CD4-positive, alpha-beta memory T cell (primary cell): ENCODE results near the gene CHD9. TPM values are rescaled to one million over a fixed set of nuclear protein-coding genes. Genes with fewer than 3 reads are reported as not detected.

Source experiments
- CTCF ChIA-PET: fragments of 350-600 bp; sonication (Branson Sonifier 250); formaldehyde crosslinking; loops from one replicate; lab custom pipeline; 2021; ENCODE audit warnings: inconsistent platforms; ENCODE audit not compliant: partially characterized antibody; lab: Charles Lee
- POLR2A ChIA-PET: fragments of 350-600 bp; sonication (Branson Sonifier 250); formaldehyde crosslinking; loops from one replicate; lab custom pipeline; 2021; ENCODE audit not compliant: partially characterized antibody; lab: Charles Lee
- DNase-seq, 5 donors: peaks; one replicate each; pipeline versions ENCODE4 v3.0.0 to v3.0.0-alpha.2; 2020 to 2022; ENCODE audit warnings: mixed read lengths in 1 of 5
- H3K27ac ChIP-seq: one replicate; pipeline ENCODE4 v1.7.0; 2013; ENCODE audit warnings: low read depth, low read length
- H3K27me3 ChIP-seq: 2 replicates; pipeline ENCODE4 v1.7.0; 2013; ENCODE audit warnings: mild to moderate bottlenecking, low read length, moderate library complexity; ENCODE audit not compliant: insufficient read depth
- H3K36me3 ChIP-seq: 2 replicates; pipeline ENCODE4 v1.7.0; 2013; ENCODE audit warnings: mild to moderate bottlenecking, low read length, moderate library complexity; ENCODE audit not compliant: insufficient read depth
- H3K4me1 ChIP-seq: 2 replicates; pipeline ENCODE4 v1.7.0; 2013; ENCODE audit warnings: mild to moderate bottlenecking, low read length, moderate library complexity; ENCODE audit not compliant: insufficient read depth
- H3K4me3 ChIP-seq, 2 donors: one replicate each; pipeline ENCODE4 v1.7.0; 2013; ENCODE audit warnings: low read length in 2 of 2, mild to moderate bottlenecking in 1 of 2
- H3K9me3 ChIP-seq, 2 donors: one replicate each; pipeline ENCODE4 v1.7.0; 2013; ENCODE audit warnings: low read length in 2 of 2, control low read depth in 1 of 2; ENCODE audit not compliant: control insufficient read depth in 1 of 2
- H3K27ac Mint-ChIP-seq, 7 donors: one replicate each; pipeline ENCODE4 v1.8.0; 2020 to 2021; ENCODE audit warnings: mixed read lengths in 7 of 7, mild to moderate bottlenecking in 6 of 7, inconsistent platforms in 3 of 7, moderate library complexity in 3 of 7
- H3K27me3 Mint-ChIP-seq, 2 donors: one replicate each; pipeline ENCODE4 v1.8.0; 2020 to 2021; ENCODE audit warnings: mixed read lengths in 2 of 2
- H3K36me3 Mint-ChIP-seq, 2 donors: one replicate each; pipeline ENCODE4 v1.8.0; 2020 to 2021; ENCODE audit warnings: mixed read lengths in 2 of 2, inconsistent platforms in 1 of 2, mild to moderate bottlenecking in 1 of 2
- H3K4me1 Mint-ChIP-seq, 4 donors: one replicate each; pipeline ENCODE4 v1.8.0; 2020 to 2021; ENCODE audit warnings: mixed read lengths in 4 of 4, mild to moderate bottlenecking in 1 of 4
- H3K4me3 Mint-ChIP-seq, 8 donors: one replicate each; pipeline ENCODE4 v1.8.0; 2020 to 2021; ENCODE audit warnings: mixed read lengths in 8 of 8, mild to moderate bottlenecking in 7 of 8, moderate library complexity in 6 of 8, inconsistent platforms in 3 of 8
- H3K9me3 Mint-ChIP-seq, 8 donors: one replicate each; pipeline ENCODE4 v1.8.0; 2020 to 2021; ENCODE audit warnings: mixed read lengths in 8 of 8, mild to moderate bottlenecking in 5 of 8, inconsistent platforms in 3 of 8, moderate library complexity in 1 of 8
- intact Hi-C: fragments of 100-400 bp; cut with micrococcal nuclease; formaldehyde crosslinking; loops from one replicate; pipeline ENCODE4 v1.15.1; 2023
- polyA plus RNA-seq, 2 donors: library from polyadenylated mRNA; unstranded; fragments of 300-500 nt; fragmentation: Illumina TruSeq; gene quantifications; one replicate each; pipeline ENCODE4 v1.2.3, GENCODE V29; 2021
- total RNA-seq, 2 experiments: library from RNA; stranded (reverse); gene quantifications; one replicate each; pipeline ENCODE4 v1.2.3, GENCODE V29; 2021

Gene CHD9
- total and polyA plus RNA-seq, 4 experiments from 2014 or later = 22.9 to 49.7 (median 39.5) TPM

- H3K4me3 ChIP-seq = no peak overlapping the region
- Mint-ChIP-seq H3K27ac (no peak overlapping the region), H3K36me3 (peaks cover 12 to 38% of the 10 kb centered on the region in 2 donors), H3K27me3 (no peaks in the 10 kb centered on the region), H3K4me1 (no peaks in the 10 kb centered on the region), H3K4me3 (no peak overlapping the region), H3K9me3 (no peaks in the 10 kb centered on the region)
- ChIA-PET CTCF (no interaction called here), POLR2A (no interaction called here)
- intact Hi-C loops = no loop called here
- no peaks in the 10 kb centered on the region for H3K4me1 ChIP-seq
- no peak overlapping the region for H3K27ac ChIP-seq
- peaks cover 10% of the 10 kb centered on the region for H3K36me3 ChIP-seq
- no peak for DNase-seq
- H3K27me3 ChIP-seq = no peaks in the 10 kb centered on the region
- no peaks in the 10 kb centered on the region for H3K9me3 ChIP-seq
Observed at GRCh38 chr16:53224951-53225533, 170.3 kb downstream of the CHD9 start.

GRCh38 chr16:53232826-53233529 is 178.2 kb downstream of the CHD9 start:
- H3K9me3 Mint-ChIP-seq = no peaks in the 10 kb centered on the region
- H3K27ac ChIP-seq = no peak overlapping the region
- no peak overlapping the region for H3K4me3 Mint-ChIP-seq
- no peaks in the 10 kb centered on the region for H3K27me3 ChIP-seq
- peaks cover 6% of the 10 kb centered on the region for H3K36me3 ChIP-seq
- ChIA-PET POLR2A (no interaction called here), CTCF (no interaction called here)
- H3K9me3 ChIP-seq = no peaks in the 10 kb centered on the region
- H3K36me3 Mint-ChIP-seq = peaks cover 49 to 58% of the 10 kb centered on the region in 2 donors
- no peaks in the 10 kb centered on the region for H3K4me1 ChIP-seq
- DNase-seq = peak in 1 of 5 donors; percentile 5
- intact Hi-C loops = no loop called here
- H3K27me3 Mint-ChIP-seq = no peaks in the 10 kb centered on the region
- no peak overlapping the region for H3K4me3 ChIP-seq
- no peaks in the 10 kb centered on the region for H3K4me1 Mint-ChIP-seq
- peak overlapping the region in 1 of 7 donors; percentile 12 for H3K27ac Mint-ChIP-seq

GRCh38 chr16:53234836-53235235 is 180.0 kb downstream of the CHD9 start:
- Mint-ChIP-seq H3K27me3 (no peaks in the 10 kb centered on the region), H3K4me1 (no peaks in the 10 kb centered on the region), H3K4me3 (no peak overlapping the region), H3K36me3 (peaks cover 50 to 54% of the 10 kb centered on the region in 2 donors), H3K9me3 (no peaks in the 10 kb centered on the region), H3K27ac (peak overlapping the region in 1 of 7 donors; percentile 8)
- Histone ChIP-seq H3K36me3 (peaks cover 6% of the 10 kb centered on the region), H3K27ac (no peak overlapping the region), H3K27me3 (no peaks in the 10 kb centered on the region), H3K9me3 (no peaks in the 10 kb centered on the region), H3K4me1 (no peaks in the 10 kb centered on the region), H3K4me3 (no peak overlapping the region)
- DNase-seq = no peak
- POLR2A ChIA-PET = no interaction called here
- intact Hi-C loops = no loop called here
- CTCF ChIA-PET = no interaction called here

- no peaks in the 10 kb centered on the region for H3K4me1 ChIP-seq
- Mint-ChIP-seq H3K4me1 (no peaks in the 10 kb centered on the region), H3K27me3 (no peaks in the 10 kb centered on the region), H3K27ac (no peak overlapping the region), H3K9me3 (no peaks in the 10 kb centered on the region), H3K4me3 (no peak overlapping the region), H3K36me3 (peaks cover 43 to 48% of the 10 kb centered on the region in 2 donors)
- ChIA-PET CTCF (interaction anchor here (0.7 kb wide), 1 partner anchor 181 kb away, joined by 3 read pairs; the partner anchor contains the start of gene CHD9), POLR2A (no interaction called here)
- no peak overlapping the region for H3K4me3 ChIP-seq
- H3K9me3 ChIP-seq = no peaks in the 10 kb centered on the region
- no peak overlapping the region for H3K27ac ChIP-seq
- DNase-seq = no peak
- peaks cover 6% of the 10 kb centered on the region for H3K36me3 ChIP-seq
- intact Hi-C loops = no loop called here
- H3K27me3 ChIP-seq = no peaks in the 10 kb centered on the region
Observed at GRCh38 chr16:53235851-53236250, 181.1 kb downstream of the CHD9 start.

GRCh38 chr16:53249331-53249730 is 194.5 kb downstream of the CHD9 start:
- Histone ChIP-seq H3K27me3 (no peaks in the 10 kb centered on the region), H3K9me3 (no peaks in the 10 kb centered on the region), H3K4me1 (no peaks in the 10 kb centered on the region), H3K4me3 (no peak overlapping the region), H3K27ac (no peak overlapping the region), H3K36me3 (peaks cover 9% of the 10 kb centered on the region)
- intact Hi-C loops = loop anchor here (10.0 kb wide), 1 partner anchor 255 kb away; the partner anchor contains the start of gene AKTIP
- Mint-ChIP-seq H3K9me3 (peaks cover 0 to 2% (median 0%) of the 10 kb centered on the region in 8 donors), H3K27me3 (no peaks in the 10 kb centered on the region), H3K4me3 (no peak overlapping the region), H3K36me3 (peaks cover 35 to 46% of the 10 kb centered on the region in 2 donors), H3K27ac (peak overlapping the region in 1 of 7 donors; percentile 15), H3K4me1 (peaks cover 0 to 2% (median 0%) of the 10 kb centered on the region in 4 donors)
- ChIA-PET POLR2A (no interaction called here), CTCF (interaction anchor here (1.2 kb wide), 1 partner anchor 194 kb away, joined by 3 read pairs; the partner anchor contains the start of gene CHD9)
- no peak for DNase-seq

GRCh38 chr16:53257001-53257400 is 202.2 kb downstream of the CHD9 start:
- Histone ChIP-seq H3K4me3 (no peak overlapping the region), H3K27me3 (no peaks in the 10 kb centered on the region), H3K9me3 (no peaks in the 10 kb centered on the region), H3K27ac (no peak overlapping the region), H3K4me1 (no peaks in the 10 kb centered on the region), H3K36me3 (peaks cover 5% of the 10 kb centered on the region)
- Mint-ChIP-seq H3K4me1 (peaks cover 0 to 2% (median 0%) of the 10 kb centered on the region in 4 donors), H3K9me3 (peaks cover 0 to 6% (median 0%) of the 10 kb centered on the region in 8 donors), H3K27me3 (no peaks in the 10 kb centered on the region), H3K4me3 (no peak overlapping the region), H3K36me3 (peaks cover 56% of the 10 kb centered on the region in 2 donors), H3K27ac (no peak overlapping the region)
- CTCF ChIA-PET = no interaction called here
- POLR2A ChIA-PET = no interaction called here
- no peak for DNase-seq
- intact Hi-C loops = no loop called here

- H3K4me3 ChIP-seq = no peak overlapping the region
- no peak overlapping the region for H3K27ac Mint-ChIP-seq
- ChIA-PET POLR2A (no interaction called here), CTCF (interaction anchor here (1.0 kb wide), 1 partner anchor 11 kb away, joined by 3 read pairs; no protein-coding TSS in a partner anchor)
- DNase-seq = no peak
- peaks cover 5% of the 10 kb centered on the region for H3K36me3 ChIP-seq
- H3K9me3 ChIP-seq = no peaks in the 10 kb centered on the region
- no peak overlapping the region for H3K27ac ChIP-seq
- H3K4me1 ChIP-seq = no peaks in the 10 kb centered on the region
- no peak overlapping the region for H3K4me3 Mint-ChIP-seq
- H3K4me1 Mint-ChIP-seq = no peaks in the 10 kb centered on the region
- peaks cover 54 to 55% of the 10 kb centered on the region in 2 donors for H3K36me3 Mint-ChIP-seq
- H3K9me3 Mint-ChIP-seq = peaks cover 0 to 6% (median 0%) of the 10 kb centered on the region in 8 donors
- intact Hi-C loops = no loop called here
- no peaks in the 10 kb centered on the region for H3K27me3 Mint-ChIP-seq
- no peaks in the 10 kb centered on the region for H3K27me3 ChIP-seq
Observed at GRCh38 chr16:53258809-53259208, 204.0 kb downstream of the CHD9 start.
